Activated CD4-positive, CD25-positive, alpha-beta regulatory T cell treated with anti-CD3 and anti-CD28 coated beads, Interleukin-2, amount 50 U/mL, for 24 hours (primary cell): ENCODE results near the gene CDC42EP1.

Source experiments
- ATAC-seq, 2 donors: fragments of 150-1000 bp; cut with Tn5 transposase; one replicate each; pipeline ENCODE4 v1.10.0; 2021; ENCODE audit warnings: mild to moderate bottlenecking in 1 of 2, moderate library complexity in 1 of 2

The CDC42EP1 gene

GRCh38 chr22:37616201-37617083 lies 56.2 kb downstream of the CDC42EP1 start:
- ATAC-seq, result no peak

- no peak for ATAC-seq
These were observed 57.2 kb downstream of the CDC42EP1 start for GRCh38 chr22:37617431-37617830.

GRCh38 chr22:37618072-37618656 lies 57.9 kb downstream of the CDC42EP1 start:
- ATAC-seq, result no peak

- ATAC-seq, result no peak
These were observed 58.4 kb downstream of the CDC42EP1 start for GRCh38 chr22:37618674-37619073.
